Skeletal muscle satellite cell (primary cell): ENCODE data around the gene TTYH3.

Source experiments
- H3K27me3 ChIP-seq: 2 replicates; pipeline ENCODE4 v1.7.0; 2013; ENCODE audit warnings: low read length; ENCODE audit not compliant: control insufficient read depth, insufficient read depth
- H3K36me3 ChIP-seq: 2 replicates; pipeline ENCODE4 v1.7.0; 2013; ENCODE audit warnings: mild to moderate bottlenecking, control low read depth, low read length; ENCODE audit not compliant: insufficient read depth
- H3K4me1 ChIP-seq: 2 replicates; pipeline ENCODE4 v1.7.0; 2013; ENCODE audit warnings: low read length; ENCODE audit not compliant: control insufficient read depth, insufficient read depth
- H3K4me2 ChIP-seq: 2 replicates; pipeline ENCODE4 v1.7.0; 2013; ENCODE audit warnings: mild to moderate bottlenecking, low read length
- H3K4me3 ChIP-seq: 2 replicates; pipeline ENCODE4 v1.7.0; 2013; ENCODE audit warnings: low read length
- H3K9ac ChIP-seq: 2 replicates; pipeline ENCODE4 v1.7.0; 2013; ENCODE audit warnings: mild to moderate bottlenecking, low read depth, low read length, moderate library complexity
- H3K9me3 ChIP-seq: replicated peaks from 2 replicates; pipeline ENCODE4 v1.7.0; 2013; ENCODE audit warnings: mild to moderate bottlenecking, control low read depth, low read length

TTYH3 gene

DNA sequence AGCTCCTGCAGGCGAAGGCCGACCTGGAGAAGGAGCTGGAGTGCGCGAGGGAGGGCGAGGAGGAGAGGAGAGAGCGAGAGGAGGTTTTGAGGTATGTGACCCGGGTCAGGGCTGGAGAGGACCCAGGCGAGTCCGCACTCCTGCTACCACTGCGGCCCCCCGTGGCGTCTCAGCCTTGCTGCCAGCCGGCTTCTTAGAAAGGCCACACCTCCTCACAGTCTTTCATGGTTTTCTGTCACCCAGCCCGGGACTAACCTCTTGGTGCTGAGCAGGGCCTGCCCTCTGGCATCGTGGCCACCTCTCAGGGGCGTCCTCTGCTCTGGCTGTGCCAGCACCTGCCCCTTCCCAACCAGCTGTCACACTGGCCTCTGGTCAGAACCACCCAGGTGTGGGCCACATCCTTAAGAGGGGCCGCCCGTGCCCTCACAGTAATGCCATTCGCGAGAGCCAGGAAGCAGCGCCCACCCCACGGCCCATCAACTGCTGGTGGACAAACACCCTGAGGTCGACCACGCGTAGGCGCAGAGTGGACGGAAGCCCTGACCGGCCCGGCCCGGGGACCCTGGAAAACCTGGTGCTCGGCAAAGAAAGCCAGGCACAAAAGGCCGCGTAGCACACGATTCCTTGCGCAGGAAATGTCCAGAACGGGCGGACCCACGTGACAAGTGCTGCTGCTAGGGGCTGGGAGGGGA is 38.6 kb upstream of the TTYH3 start:
- Histone ChIP-seq H3K9me3 (no peaks in the 10 kb centered on the region), H3K27me3 (no peaks in the 10 kb centered on the region), H3K4me2 (no peak overlapping the region), H3K36me3 (peaks cover 26% of the 10 kb centered on the region), H3K4me3 (no peak overlapping the region), H3K9ac (no peak overlapping the region), H3K4me1 (no peaks in the 10 kb centered on the region)

DNA sequence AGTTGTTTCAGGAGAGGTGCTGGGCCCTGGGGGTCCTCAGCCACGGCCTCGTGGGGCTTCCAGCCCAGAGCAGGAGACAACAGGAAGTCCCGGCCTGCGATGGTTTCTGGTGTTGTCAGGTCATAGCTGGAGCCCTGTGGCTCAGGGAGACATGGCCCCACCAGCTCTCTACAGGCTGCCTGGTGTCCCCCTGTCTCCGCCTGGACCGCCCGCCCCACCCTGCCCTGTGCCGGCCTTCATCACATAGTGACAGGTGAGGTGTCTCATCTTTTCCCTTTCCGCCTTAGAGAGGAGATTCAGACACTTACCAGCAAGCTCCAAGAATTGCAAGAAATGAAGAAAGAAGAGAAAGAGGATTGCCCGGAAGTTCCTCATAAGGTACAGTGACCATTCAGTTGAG is 37.2 kb upstream of the TTYH3 start:
- Histone ChIP-seq H3K4me2 (no peak overlapping the region), H3K4me3 (no peak overlapping the region), H3K9ac (no peak overlapping the region), H3K36me3 (peaks cover 25% of the 10 kb centered on the region), H3K27me3 (no peaks in the 10 kb centered on the region), H3K9me3 (no peaks in the 10 kb centered on the region), H3K4me1 (no peaks in the 10 kb centered on the region)

DNA sequence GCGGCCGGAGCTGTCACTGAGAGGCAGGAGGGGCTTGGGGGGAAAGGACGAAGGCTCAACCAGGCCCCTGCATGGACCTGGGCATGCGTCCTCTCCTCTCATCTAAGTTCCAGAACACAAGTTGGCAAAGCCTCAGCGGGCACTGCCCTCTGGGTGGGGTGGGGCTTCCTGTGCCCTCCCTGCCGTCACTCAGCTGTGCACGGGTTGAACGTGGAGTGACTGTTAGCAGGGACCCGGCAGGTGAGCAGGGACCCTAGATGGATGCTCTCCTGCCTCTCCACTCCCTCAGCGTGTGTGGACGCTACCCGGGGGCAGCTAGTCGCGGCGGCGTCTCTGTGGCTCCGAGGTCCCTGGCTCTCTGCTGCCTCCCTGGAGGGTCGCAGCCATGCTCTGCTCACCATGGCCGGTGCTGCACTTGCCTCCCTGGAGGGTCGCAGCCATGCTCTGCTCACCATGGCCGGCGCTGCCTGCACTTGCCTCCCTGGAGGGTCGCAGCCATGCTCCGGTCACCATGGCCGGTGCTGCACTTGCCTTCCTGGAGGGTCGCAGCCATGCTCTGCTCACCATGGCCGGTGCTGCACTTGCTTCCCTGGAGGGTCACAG is 36.4 kb upstream of the TTYH3 start:
- H3K4me3 ChIP-seq = no peak overlapping the region
- H3K36me3 ChIP-seq = peaks cover 29% of the 10 kb centered on the region
- no peaks in the 10 kb centered on the region for H3K9me3 ChIP-seq
- H3K4me1 ChIP-seq = no peaks in the 10 kb centered on the region
- no peak overlapping the region for H3K4me2 ChIP-seq
- no peak overlapping the region for H3K9ac ChIP-seq
- no peaks in the 10 kb centered on the region for H3K27me3 ChIP-seq

DNA sequence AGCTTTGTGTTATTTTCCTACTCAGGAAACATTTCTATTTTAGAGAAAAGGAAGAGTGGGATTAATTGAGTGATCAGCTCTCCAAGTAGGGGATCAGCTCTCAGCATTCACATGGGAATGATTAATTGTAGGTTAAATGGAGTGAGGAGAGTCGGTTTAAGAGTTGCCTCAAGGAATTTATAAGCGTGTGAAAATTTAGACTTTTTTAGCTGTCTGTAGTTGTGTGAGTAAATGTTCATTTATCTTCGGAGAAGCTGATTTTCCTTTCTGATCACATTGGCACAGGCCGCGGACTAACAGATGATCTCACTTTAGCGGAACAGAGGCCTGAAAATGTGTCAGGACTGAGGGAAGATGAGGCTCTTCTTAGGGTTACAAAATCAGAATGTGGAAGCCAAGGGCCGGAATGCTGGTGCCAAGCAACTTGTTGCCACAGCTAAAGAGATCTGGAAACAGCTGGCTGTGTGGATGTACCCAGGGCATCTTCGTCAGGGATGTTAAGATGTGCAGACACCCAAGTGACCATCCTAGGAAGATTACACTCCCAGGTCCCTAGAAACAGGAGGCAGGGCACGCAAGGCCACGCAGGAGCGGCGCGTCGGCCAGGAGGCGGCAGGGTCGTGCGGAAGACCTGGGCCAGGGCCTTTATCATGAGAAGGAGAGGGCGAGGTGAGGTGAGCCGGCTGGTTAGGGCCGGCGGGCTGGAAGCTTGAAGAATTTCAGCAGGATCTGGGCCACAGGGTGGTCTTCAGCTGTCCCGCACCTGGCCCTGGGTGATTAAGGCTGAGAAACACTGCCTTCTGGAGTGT is 35.1 kb upstream of the TTYH3 start:
- H3K36me3 ChIP-seq = peaks cover 39% of the 10 kb centered on the region
- H3K9me3 ChIP-seq = no peaks in the 10 kb centered on the region
- H3K9ac ChIP-seq = no peak overlapping the region
- no peak overlapping the region for H3K4me3 ChIP-seq
- no peak overlapping the region for H3K4me2 ChIP-seq
- H3K4me1 ChIP-seq = no peaks in the 10 kb centered on the region
- no peaks in the 10 kb centered on the region for H3K27me3 ChIP-seq

DNA sequence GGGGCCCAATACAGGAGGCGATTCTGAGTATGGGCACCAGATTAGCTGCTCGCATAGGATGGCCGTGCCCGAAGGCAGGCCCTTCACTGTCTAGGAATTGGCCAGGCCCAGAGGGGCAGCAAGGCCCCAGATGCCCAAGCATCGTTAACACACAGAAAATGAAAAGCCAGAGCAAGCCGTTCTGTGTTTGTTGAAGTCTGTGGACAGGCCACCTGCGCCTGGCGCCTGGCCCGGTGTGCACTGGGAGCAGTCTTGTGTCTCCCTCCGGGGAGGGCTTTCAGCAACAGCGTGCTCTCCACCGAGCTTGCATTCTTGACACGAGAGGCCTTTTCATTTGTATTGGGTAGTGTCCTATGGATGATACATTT is 34.5 kb upstream of the TTYH3 start:
- Histone ChIP-seq H3K9ac (no peak overlapping the region), H3K4me2 (no peak overlapping the region)

DNA sequence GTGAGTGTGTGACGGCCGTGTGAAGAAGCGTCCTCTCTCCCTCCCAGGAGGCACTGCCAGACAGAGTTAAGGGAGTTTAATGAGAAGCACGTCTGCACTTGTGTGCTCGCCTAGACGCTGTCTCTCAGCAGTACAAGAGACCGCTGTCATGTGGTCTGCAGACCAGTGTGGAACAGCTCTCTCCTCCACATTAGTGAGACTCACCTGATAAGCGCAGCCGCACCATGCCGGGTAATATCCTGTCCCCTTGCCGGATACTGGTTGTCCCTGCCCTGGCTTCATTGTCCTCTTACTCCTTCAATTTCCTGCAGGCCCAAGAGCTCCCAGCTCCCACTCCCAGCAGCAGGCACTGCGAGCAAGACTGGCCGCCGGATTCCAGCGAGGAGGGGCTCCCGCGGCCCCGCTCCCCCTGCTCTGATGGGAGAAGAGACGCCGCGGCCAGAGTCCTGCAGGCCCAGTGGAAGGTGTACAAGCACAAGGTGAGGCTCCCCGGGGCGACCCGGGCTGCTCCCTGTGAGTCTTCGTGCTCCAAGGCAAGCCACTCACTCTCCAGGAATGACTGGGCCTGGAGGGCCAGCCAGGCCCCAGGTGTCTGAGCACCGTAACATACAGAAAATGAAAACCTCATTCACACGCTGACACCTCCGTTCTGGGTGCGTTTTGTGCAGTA is 33.5 kb upstream of the TTYH3 start:
- Histone ChIP-seq H3K4me1 (no peaks in the 10 kb centered on the region), H3K27me3 (no peaks in the 10 kb centered on the region), H3K4me2 (no peak overlapping the region), H3K9ac (no peak overlapping the region), H3K36me3 (peaks cover 31% of the 10 kb centered on the region), H3K4me3 (no peak overlapping the region), H3K9me3 (no peaks in the 10 kb centered on the region)

More for the DNA sequence above, 34.5 kb upstream of the TTYH3 start:
- H3K4me1 ChIP-seq = no peaks in the 10 kb centered on the region
- H3K36me3 ChIP-seq = peaks cover 38% of the 10 kb centered on the region
- H3K27me3 ChIP-seq = no peaks in the 10 kb centered on the region
- H3K9me3 ChIP-seq = no peaks in the 10 kb centered on the region
- no peak overlapping the region for H3K4me3 ChIP-seq

DNA sequence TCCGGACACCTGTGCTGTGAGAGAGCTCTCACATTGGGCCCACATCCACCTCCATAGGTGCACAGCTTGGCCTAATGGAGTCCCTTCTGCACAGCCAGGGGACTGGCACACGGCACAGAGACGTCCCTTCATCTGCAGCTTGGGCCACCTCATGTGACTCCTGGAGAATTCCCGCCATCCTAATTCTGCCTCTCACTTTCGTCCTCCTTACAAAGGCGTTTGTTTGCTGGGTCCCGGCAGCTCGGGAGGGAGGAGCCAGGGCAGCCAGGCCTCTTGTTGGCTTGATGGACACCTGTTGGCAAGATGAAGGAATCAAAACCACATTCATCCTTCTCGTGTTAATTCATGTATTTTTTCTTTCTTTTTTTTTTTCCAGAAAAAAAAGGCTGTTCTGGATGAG is 30.7 kb upstream of the TTYH3 start:
- Histone ChIP-seq H3K27me3 (no peaks in the 10 kb centered on the region), H3K4me3 (no peak overlapping the region), H3K4me2 (no peak overlapping the region), H3K36me3 (peaks cover 20% of the 10 kb centered on the region), H3K4me1 (no peaks in the 10 kb centered on the region), H3K9me3 (no peaks in the 10 kb centered on the region), H3K9ac (no peak overlapping the region)

DNA sequence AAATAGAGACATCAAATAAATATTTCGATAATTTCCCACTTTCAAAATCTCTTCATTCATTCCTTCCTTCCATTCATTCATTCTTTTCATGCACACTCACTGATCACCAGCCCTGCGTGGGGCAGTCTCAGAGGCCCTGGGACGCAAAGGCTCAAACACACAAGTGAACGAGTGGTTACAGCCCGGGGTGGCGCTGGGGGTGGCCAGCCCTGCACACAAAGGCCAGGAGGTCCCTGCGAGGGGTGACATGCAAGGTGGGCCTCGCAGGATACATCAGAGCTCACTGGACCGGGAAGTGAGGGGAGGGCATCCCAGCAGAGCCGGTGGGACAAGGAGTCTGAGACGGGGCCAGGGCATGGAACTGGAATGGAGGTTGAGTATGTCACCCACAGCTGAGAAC is 29.9 kb upstream of the TTYH3 start:
- no peaks in the 10 kb centered on the region for H3K9me3 ChIP-seq
- H3K36me3 ChIP-seq = peaks cover 20% of the 10 kb centered on the region
- no peak overlapping the region for H3K9ac ChIP-seq
- H3K4me3 ChIP-seq = no peak overlapping the region
- H3K4me1 ChIP-seq = peaks cover 5% of the 10 kb centered on the region
- no peak overlapping the region for H3K4me2 ChIP-seq
- no peaks in the 10 kb centered on the region for H3K27me3 ChIP-seq

DNA sequence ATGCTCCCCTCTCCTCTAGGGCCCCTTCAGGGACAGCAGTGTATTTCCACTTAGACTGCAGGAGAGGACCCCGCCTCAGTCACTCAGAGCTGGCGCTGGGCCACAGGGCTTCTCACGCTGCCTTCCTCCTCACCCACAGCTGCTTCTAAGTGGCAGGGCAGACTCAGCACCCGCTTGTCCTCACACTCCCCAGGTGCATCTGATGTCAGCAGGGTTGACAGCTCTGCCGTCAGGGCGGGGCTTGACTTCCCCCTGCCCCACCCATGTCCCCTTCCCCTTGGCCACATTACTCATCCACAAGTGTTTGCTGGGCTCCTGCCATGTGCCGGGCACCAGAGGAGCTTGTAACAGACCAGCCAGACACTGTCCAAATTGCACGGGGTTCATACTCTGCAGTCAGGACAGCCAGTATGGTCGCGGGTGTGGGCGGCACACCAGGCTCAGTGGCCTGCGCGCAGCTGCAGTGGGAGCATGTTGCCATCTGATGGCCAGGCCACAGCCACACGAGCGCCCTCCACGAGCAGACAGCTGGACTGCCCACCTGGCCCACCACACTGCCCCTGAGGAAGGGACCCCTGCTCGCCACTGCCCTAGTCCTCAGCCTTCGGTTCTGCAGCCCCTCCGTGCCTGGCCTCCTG is 29.3 kb upstream of the TTYH3 start:
- peaks cover 20% of the 10 kb centered on the region for H3K36me3 ChIP-seq

DNA sequence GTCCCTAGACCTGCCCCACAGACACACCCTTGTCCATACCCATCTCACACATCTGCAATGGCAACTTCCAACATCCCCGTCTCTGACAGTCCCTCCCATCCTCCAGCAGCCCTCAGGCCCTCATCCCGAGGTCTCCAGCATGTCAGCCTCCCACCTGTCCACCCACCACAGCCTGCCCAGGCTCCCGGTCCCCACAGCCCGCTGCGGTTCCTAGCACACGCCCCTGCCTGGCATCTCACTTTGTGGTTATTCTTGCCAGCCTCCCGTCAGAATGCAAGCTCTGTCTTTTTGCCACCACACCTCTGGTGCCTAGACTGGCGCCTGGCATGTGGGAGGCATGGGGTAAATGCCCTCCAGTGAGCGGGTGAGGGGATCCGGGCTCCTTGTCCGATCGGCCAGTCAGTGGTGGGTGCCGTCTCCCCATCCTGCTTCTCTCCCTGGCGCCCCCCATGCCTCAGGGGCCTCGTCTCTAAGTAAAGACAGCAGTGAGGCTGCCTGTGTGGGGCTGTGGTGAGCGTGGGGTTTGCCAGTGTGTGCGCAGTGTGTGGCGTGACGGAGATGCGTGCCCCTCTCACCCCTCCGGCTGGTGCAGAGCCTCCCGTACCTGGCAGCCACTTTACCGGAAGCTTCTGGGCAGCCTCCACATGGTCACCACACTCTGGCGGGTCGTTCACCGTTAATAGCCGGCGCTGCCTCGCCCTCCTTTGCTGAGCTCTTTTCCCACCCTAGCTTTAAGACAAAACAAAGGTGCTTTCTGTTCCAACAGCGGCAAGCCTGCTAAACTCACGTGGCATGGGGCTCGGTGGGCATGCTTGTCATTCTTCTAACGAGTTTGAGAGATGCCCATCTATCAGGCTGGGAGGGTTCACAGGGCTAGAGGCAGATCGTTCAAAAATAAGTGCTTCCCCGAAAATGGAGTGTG is 28.5 kb upstream of the TTYH3 start:
- no peak overlapping the region for H3K9ac ChIP-seq

More for the DNA sequence above, 29.3 kb upstream of the TTYH3 start:
- no peaks in the 10 kb centered on the region for H3K9me3 ChIP-seq
- H3K4me2 ChIP-seq = no peak overlapping the region
- H3K27me3 ChIP-seq = no peaks in the 10 kb centered on the region
- no peak overlapping the region for H3K4me3 ChIP-seq
- no peak overlapping the region for H3K9ac ChIP-seq
- H3K4me1 ChIP-seq = peaks cover 11% of the 10 kb centered on the region

More for the DNA sequence above, 28.5 kb upstream of the TTYH3 start:
- H3K4me2 ChIP-seq = no peak overlapping the region
- H3K36me3 ChIP-seq = peaks cover 20% of the 10 kb centered on the region
- no peak overlapping the region for H3K4me3 ChIP-seq
- H3K27me3 ChIP-seq = no peaks in the 10 kb centered on the region
- H3K4me1 ChIP-seq = peaks cover 15% of the 10 kb centered on the region
- H3K9me3 ChIP-seq = no peaks in the 10 kb centered on the region
